ENCODE data around the gene MMP24.

DNA sequence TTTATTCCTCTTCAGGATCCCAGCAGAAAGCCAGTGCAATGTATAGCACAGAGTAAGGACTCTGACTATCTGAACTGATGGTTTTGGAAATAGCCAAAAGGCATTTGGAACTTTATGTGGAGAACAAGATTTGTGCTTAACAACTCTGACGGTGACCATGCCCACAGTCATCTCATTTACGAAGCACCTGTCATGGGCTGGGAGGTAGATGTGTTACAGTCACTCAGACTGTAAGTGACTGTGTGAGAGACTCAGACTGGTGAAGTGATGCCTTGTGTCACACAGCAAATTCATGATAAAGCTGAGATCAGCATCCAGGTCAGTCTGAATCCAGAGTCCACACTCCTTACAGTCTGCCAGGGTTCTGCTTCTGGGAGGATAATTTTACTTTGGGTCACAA lies 89.6 kb downstream of the MMP24 start:
- TF ChIP-seq, protein P1, sequence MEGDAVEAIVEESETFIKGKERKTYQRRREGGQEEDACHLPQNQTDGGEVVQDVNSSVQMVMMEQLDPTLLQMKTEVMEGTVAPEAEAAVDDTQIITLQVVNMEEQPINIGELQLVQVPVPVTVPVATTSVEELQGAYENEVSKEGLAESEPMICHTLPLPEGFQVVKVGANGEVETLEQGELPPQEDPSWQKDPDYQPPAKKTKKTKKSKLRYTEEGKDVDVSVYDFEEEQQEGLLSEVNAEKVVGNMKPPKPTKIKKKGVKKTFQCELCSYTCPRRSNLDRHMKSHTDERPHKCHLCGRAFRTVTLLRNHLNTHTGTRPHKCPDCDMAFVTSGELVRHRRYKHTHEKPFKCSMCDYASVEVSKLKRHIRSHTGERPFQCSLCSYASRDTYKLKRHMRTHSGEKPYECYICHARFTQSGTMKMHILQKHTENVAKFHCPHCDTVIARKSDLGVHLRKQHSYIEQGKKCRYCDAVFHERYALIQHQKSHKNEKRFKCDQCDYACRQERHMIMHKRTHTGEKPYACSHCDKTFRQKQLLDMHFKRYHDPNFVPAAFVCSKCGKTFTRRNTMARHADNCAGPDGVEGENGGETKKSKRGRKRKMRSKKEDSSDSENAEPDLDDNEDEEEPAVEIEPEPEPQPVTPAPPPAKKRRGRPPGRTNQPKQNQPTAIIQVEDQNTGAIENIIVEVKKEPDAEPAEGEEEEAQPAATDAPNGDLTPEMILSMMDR (IDR thresholded peaks at IDR 0.05): no peak
- TF ChIP-seq POLR2A (IDR thresholded peaks at IDR 0.05): no peak

Data from right lobe of liver (tissue), 4 donors.